Peyer's patch (tissue), 4 donors: ENCODE data around the gene SH3GL1.

Experiments
- CTCF ChIP-seq, 6 experiments: fragments of 450-650 bp in 4 of 6; fragments of 200-600 bp in 2 of 6; sonication (generic) in 1 of 6; IDR thresholded peaks; one replicate each; pipeline ENCODE4 v1.5.1; 2017 to 2019; ENCODE audit warnings: antibody characterized with exemption in 6 of 6, mild to moderate bottlenecking in 3 of 6, moderate library complexity in 1 of 6
- POLR2A ChIP-seq, 2 donors: fragments of 450-650 bp; IDR thresholded peaks; one replicate each; pipeline ENCODE4 v1.5.1; 2017; ENCODE audit warnings: antibody characterized with exemption in 2 of 2, mild to moderate bottlenecking in 2 of 2, moderate library complexity in 2 of 2

GRCh38 chr19:4434391-4434790 is 34.0 kb upstream of the SH3GL1 start:
- no peak for TF ChIP-seq CTCF (IDR thresholded peaks at IDR 0.05)
- no peak for TF ChIP-seq POLR2A (IDR thresholded peaks at IDR 0.05)
